Measurements from ENCODE around the gene HSPBP1. TPM values are rescaled to one million over a fixed set of nuclear protein-coding genes. Genes with fewer than 3 reads are reported as not detected.
A peak's percentile ranks its signal among the peaks of the same experiment; 100 is the strongest.
"Not testable (repeated sequence)": the region's sequence is repeated elsewhere in the genome, so short reads cannot be mapped to it uniquely, and the experiment has no call there.

Gene HSPBP1
- total RNA-seq = 10 to 100 TPM; 26.4 to 35.8 TPM
- long read RNA-seq, transcript HSPBP1-202 (8 exons, 1,572 nt) = major isoform, 77 of 102 reads
- long read RNA-seq, partial matches to known transcripts = 1 of 102 reads
- long read RNA-seq, other reads (novel, unspliced or antisense) = 22 of 102 reads

GRCh38 chr19:55279770-55280643, at the start of gene HSPBP1:
Gene HSPBP1, minus strand, starts transcription at chr19:55280110. Its CDS starts 502 bp downstream, at chr19:55279608.
- peak; percentile 94 to 95 for ATAC-seq
- intact Hi-C loops (cut with DNase I) = no loop called here
- DNase-seq = peak; percentile 93

- intact Hi-C loops (cut with DNase I); DNase-seq; ATAC-seq: not testable (repeated sequence)
These were observed 48.9 kb upstream of the HSPBP1 start for GRCh38 chr19:55328774-55329318.

GRCh38 chr19:55325172-55325571, 45.3 kb upstream of the HSPBP1 start, which contains the start of gene TMEM150B:
Gene TMEM150B, minus strand, starts transcription at chr19:55325341. Its CDS starts 4,305 bp downstream, at chr19:55321036.
- DNase-seq (no peak), ATAC-seq (no peak)
- intact Hi-C loops (cut with DNase I) = no loop called here

GRCh38 chr19:55324662-55325061, 44.8 kb upstream of the HSPBP1 start:
- DNase-seq = no peak
- intact Hi-C loops (cut with DNase I) = no loop called here
- no peak for ATAC-seq

- intact Hi-C loops (cut with DNase I) = no loop called here
- no peak for DNase-seq
- ATAC-seq = no peak
These were observed 42.4 kb upstream of the HSPBP1 start for GRCh38 chr19:55322204-55322885.

- intact Hi-C loops (cut with DNase I) = no loop called here
- ATAC-seq = no peak
- DNase-seq = no peak
These were observed 41.7 kb upstream of the HSPBP1 start for GRCh38 chr19:55321466-55322137.

GRCh38 chr19:55320844-55321419, 41.0 kb upstream of the HSPBP1 start:
- ATAC-seq (no peak), DNase-seq (no peak)
- intact Hi-C loops (cut with DNase I) = no loop called here

- intact Hi-C loops (cut with DNase I) = no loop called here
- peak; percentile 54 for DNase-seq
- peak; percentile 81 to 89 for ATAC-seq
These were observed 39.9 kb upstream of the HSPBP1 start for GRCh38 chr19:55319785-55320184.

- intact Hi-C loops (cut with DNase I) = no loop called here
- DNase-seq (no peak), ATAC-seq (no peak)
These were observed 36.7 kb upstream of the HSPBP1 start for GRCh38 chr19:55316646-55317045.

GRCh38 chr19:55315956-55316525, 36.1 kb upstream of the HSPBP1 start:
- intact Hi-C loops (cut with DNase I) = no loop called here
- no peak for DNase-seq
- no peak for ATAC-seq

GRCh38 chr19:55314396-55314795, 34.5 kb upstream of the HSPBP1 start:
- DNase-seq = no peak

GRCh38 chr19:55312621-55313512, 33.0 kb upstream of the HSPBP1 start:
- ATAC-seq = peak in 1 of 2 donors; percentile 7
- intact Hi-C loops (cut with DNase I) = no loop called here
- DNase-seq = no peak

More at GRCh38 chr19:55314396-55314795, 34.5 kb upstream of the HSPBP1 start:
- ATAC-seq = no peak
- intact Hi-C loops (cut with DNase I) = no loop called here

- intact Hi-C loops (cut with DNase I) = no loop called here
- no peak for ATAC-seq
- DNase-seq = no peak
These were observed 31.9 kb upstream of the HSPBP1 start for GRCh38 chr19:55311797-55312196.

- no peak for DNase-seq
- intact Hi-C loops (cut with DNase I) = no loop called here
These were observed 31.5 kb upstream of the HSPBP1 start for GRCh38 chr19:55311397-55311796.

GRCh38 chr19:55310498-55310897, 30.6 kb upstream of the HSPBP1 start:
- DNase-seq (no peak), ATAC-seq (no peak)
- intact Hi-C loops (cut with DNase I) = no loop called here

More at GRCh38 chr19:55311397-55311796, 31.5 kb upstream of the HSPBP1 start:
- ATAC-seq = no peak

- DNase-seq (no peak), ATAC-seq (no peak)
- intact Hi-C loops (cut with DNase I) = loop anchor here in 1 of 2 donors (10.0 kb wide), 1 partner anchor 75 kb away; the partner anchor contains the start of genes RPL28 and TMEM238
These were observed 29.5 kb upstream of the HSPBP1 start for GRCh38 chr19:55309448-55309847.

GRCh38 chr19:55308281-55308680, 28.4 kb upstream of the HSPBP1 start:
- ATAC-seq (no peak), DNase-seq (no peak)
- intact Hi-C loops (cut with DNase I) = loop anchor here in 1 of 2 donors (10.0 kb wide), 1 partner anchor 77 kb away; the partner anchor contains the start of genes RPL28 and TMEM238

All from left cardiac atrium (tissue), 4 donors.